ENCODE results near the gene SMG7.
"Not testable (repeated sequence)": the region's sequence is repeated elsewhere in the genome, so short reads cannot be mapped to it uniquely, and the experiment has no call there.

Gene SMG7, protein sequence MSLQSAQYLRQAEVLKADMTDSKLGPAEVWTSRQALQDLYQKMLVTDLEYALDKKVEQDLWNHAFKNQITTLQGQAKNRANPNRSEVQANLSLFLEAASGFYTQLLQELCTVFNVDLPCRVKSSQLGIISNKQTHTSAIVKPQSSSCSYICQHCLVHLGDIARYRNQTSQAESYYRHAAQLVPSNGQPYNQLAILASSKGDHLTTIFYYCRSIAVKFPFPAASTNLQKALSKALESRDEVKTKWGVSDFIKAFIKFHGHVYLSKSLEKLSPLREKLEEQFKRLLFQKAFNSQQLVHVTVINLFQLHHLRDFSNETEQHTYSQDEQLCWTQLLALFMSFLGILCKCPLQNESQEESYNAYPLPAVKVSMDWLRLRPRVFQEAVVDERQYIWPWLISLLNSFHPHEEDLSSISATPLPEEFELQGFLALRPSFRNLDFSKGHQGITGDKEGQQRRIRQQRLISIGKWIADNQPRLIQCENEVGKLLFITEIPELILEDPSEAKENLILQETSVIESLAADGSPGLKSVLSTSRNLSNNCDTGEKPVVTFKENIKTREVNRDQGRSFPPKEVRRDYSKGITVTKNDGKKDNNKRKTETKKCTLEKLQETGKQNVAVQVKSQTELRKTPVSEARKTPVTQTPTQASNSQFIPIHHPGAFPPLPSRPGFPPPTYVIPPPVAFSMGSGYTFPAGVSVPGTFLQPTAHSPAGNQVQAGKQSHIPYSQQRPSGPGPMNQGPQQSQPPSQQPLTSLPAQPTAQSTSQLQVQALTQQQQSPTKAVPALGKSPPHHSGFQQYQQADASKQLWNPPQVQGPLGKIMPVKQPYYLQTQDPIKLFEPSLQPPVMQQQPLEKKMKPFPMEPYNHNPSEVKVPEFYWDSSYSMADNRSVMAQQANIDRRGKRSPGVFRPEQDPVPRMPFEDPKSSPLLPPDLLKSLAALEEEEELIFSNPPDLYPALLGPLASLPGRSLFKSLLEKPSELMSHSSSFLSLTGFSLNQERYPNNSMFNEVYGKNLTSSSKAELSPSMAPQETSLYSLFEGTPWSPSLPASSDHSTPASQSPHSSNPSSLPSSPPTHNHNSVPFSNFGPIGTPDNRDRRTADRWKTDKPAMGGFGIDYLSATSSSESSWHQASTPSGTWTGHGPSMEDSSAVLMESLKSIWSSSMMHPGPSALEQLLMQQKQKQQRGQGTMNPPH

DNA sequence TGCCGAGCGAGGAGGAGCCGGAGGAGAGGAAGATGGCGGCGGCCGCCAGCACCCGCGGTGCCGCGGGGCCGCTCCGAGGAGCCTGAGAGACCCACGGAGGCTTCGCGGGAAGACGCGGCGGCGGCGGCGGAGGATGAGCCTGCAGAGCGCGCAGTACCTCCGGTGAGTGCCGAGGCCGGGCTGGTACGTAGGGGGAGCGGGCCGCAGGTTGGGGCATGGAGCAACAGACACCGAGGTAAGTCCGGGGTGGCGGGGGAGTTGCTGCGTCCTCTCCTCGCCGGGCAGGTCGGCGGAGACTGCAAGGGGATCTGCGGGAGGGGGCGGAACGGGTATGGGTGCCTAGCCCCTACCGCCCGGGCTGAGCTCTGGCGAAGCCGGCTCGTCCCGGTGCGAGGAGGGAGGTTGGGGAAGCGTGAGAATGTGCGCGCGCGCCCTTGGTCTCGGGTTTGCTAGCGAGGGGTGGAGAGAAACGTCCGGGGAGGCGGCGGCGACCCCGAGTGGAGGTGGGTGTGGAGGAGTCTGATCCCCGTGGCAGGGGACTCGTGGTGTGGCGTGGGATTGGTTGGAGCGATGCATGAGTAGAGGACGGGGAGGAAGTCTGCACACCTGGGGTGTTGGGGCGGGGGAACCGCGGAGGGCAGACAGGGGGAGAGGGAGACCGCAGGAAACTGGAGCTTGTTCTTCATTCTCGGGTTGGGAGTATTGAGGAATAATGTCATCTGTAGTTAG, at the start of gene SMG7:
Gene SMG7 (plus strand): TSS at position 12 of the 729 bp plus-strand sequence. CDS start 122 bp downstream, at position 134.
- Histone ChIP-seq H3K27me3 (no peaks in the 10 kb centered on the region), H3K36me3 (no peaks in the 10 kb centered on the region), H3K9ac (peak within 1 kb of the TSS; percentile 99), H3K9me3 (no peaks in the 10 kb centered on the region), H3K4me1 (peaks cover 53% of the 10 kb centered on the region), H3K27ac (peak within 1 kb of the TSS; percentile 100), H3K4me2 (peak within 1 kb of the TSS; percentile 94), H4K20me1 (peaks cover 39% of the 10 kb centered on the region), H3K4me3 (peak within 1 kb of the TSS; percentile 98)
- no peak for TF ChIP-seq Cebpa-rat (IDR thresholded peaks at IDR 0.05)

DNA sequence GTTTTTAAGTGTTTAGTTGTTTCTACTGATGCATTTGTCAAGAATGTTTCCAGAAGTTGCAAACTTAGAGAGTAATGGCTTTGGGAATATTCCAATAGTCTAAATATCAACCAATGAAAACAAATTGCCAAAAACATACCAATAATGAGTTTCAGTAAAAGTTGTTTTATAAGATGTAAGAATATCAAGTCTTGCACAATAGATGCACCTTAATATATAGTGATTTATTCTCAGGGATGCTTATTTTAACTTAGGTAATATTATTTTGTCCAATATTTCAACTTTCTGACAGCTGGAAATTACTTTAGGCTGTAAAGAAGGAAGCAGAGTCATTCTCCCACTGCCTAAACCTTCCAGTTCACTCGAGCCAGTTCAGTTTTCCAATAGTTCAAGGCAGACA, 48.8 kb upstream of the SMG7 start:
- no peaks in the 10 kb centered on the region for H3K36me3 ChIP-seq
- H3K27me3 ChIP-seq, result no peaks in the 10 kb centered on the region
- no peak overlapping the region for H3K4me2 ChIP-seq
- no peak for TF ChIP-seq Cebpa-rat (IDR thresholded peaks at IDR 0.05)
- no peaks in the 10 kb centered on the region for H4K20me1 ChIP-seq
- H3K9ac ChIP-seq, result no peak overlapping the region
- no peak overlapping the region for H3K27ac ChIP-seq
- no peak overlapping the region for H3K4me3 ChIP-seq
- no peaks in the 10 kb centered on the region for H3K4me1 ChIP-seq
- H3K9me3 ChIP-seq, result no peaks in the 10 kb centered on the region

- H3K9me3 ChIP-seq, result peaks cover 5% of the 10 kb centered on the region; the same call in 1 of the 2 replicates
- H3K36me3 ChIP-seq, result no peaks in the 10 kb centered on the region
- no peak overlapping the region for H3K4me3 ChIP-seq
- no peaks in the 10 kb centered on the region for H3K27me3 ChIP-seq
- H3K4me1 ChIP-seq, result no peaks in the 10 kb centered on the region
- no peak overlapping the region for H3K9ac ChIP-seq
- no peak overlapping the region for H3K27ac ChIP-seq
- TF ChIP-seq Cebpa-rat (IDR thresholded peaks at IDR 0.05), result no peak
- no peaks in the 10 kb centered on the region for H4K20me1 ChIP-seq
- no peak overlapping the region for H3K4me2 ChIP-seq
These were observed 47.6 kb upstream of the SMG7 start for GRCh38 chr1:183424691-183425090.

- H3K27ac ChIP-seq, H3K27me3 ChIP-seq, H3K4me2 ChIP-seq, H3K4me3 ChIP-seq, H4K20me1 ChIP-seq, H3K36me3 ChIP-seq, H3K4me1 ChIP-seq, H3K9ac ChIP-seq: not testable (repeated sequence)
- peaks cover 11% of the 10 kb centered on the region; the same call in 1 of the 2 replicates for H3K9me3 ChIP-seq
These were observed 44.7 kb upstream of the SMG7 start for GRCh38 chr1:183427591-183427990.

- no peak overlapping the region for H3K4me3 ChIP-seq
- H3K9me3 ChIP-seq, result peaks cover 11% of the 10 kb centered on the region; the same call in 1 of the 2 replicates
- no peak for TF ChIP-seq Cebpa-rat (IDR thresholded peaks at IDR 0.05)
- no peak overlapping the region for H3K4me2 ChIP-seq
- H3K4me1 ChIP-seq, result no peaks in the 10 kb centered on the region
- no peaks in the 10 kb centered on the region for H3K36me3 ChIP-seq
- no peaks in the 10 kb centered on the region for H4K20me1 ChIP-seq
- H3K9ac ChIP-seq, result no peak overlapping the region
- no peaks in the 10 kb centered on the region for H3K27me3 ChIP-seq
- no peak overlapping the region for H3K27ac ChIP-seq
These were observed 40.3 kb upstream of the SMG7 start for GRCh38 chr1:183431840-183432547.

- Histone ChIP-seq H3K9ac (no peak overlapping the region), H4K20me1 (no peaks in the 10 kb centered on the region), H3K36me3 (no peaks in the 10 kb centered on the region), H3K4me3 (no peak overlapping the region), H3K27ac (no peak overlapping the region), H3K27me3 (no peaks in the 10 kb centered on the region), H3K9me3 (peaks cover 11% of the 10 kb centered on the region; the same call in 1 of the 2 replicates), H3K4me1 (no peaks in the 10 kb centered on the region), H3K4me2 (no peak overlapping the region)
- TF ChIP-seq Cebpa-rat (IDR thresholded peaks at IDR 0.05), result no peak
These were observed 39.8 kb upstream of the SMG7 start for GRCh38 chr1:183432548-183432875.

GRCh38 chr1:183433703-183434102, 38.6 kb upstream of the SMG7 start:
- no peaks in the 10 kb centered on the region for H4K20me1 ChIP-seq
- no peak overlapping the region for H3K4me3 ChIP-seq
- no peak overlapping the region for H3K9ac ChIP-seq
- H3K36me3 ChIP-seq, result no peaks in the 10 kb centered on the region
- H3K27ac ChIP-seq, result no peak overlapping the region
- TF ChIP-seq Cebpa-rat (IDR thresholded peaks at IDR 0.05), result no peak
- no peak overlapping the region for H3K4me2 ChIP-seq
- H3K4me1 ChIP-seq, result no peaks in the 10 kb centered on the region
- H3K27me3 ChIP-seq, result no peaks in the 10 kb centered on the region
- peaks cover 11% of the 10 kb centered on the region; the same call in 1 of the 2 replicates for H3K9me3 ChIP-seq

GRCh38 chr1:183435497-183435896, 36.8 kb upstream of the SMG7 start:
- TF ChIP-seq Cebpa-rat (IDR thresholded peaks at IDR 0.05), result no peak
- H3K9ac ChIP-seq, result no peak overlapping the region
- H3K27me3 ChIP-seq, result no peaks in the 10 kb centered on the region
- no peak overlapping the region for H3K4me2 ChIP-seq
- no peaks in the 10 kb centered on the region for H3K4me1 ChIP-seq
- H3K4me3 ChIP-seq, result no peak overlapping the region
- no peaks in the 10 kb centered on the region for H3K9me3 ChIP-seq
- H3K36me3 ChIP-seq, result no peaks in the 10 kb centered on the region
- H4K20me1 ChIP-seq, result no peaks in the 10 kb centered on the region
- H3K27ac ChIP-seq, result no peak overlapping the region

- TF ChIP-seq Cebpa-rat (IDR thresholded peaks at IDR 0.05), result no peak
- no peaks in the 10 kb centered on the region for H3K27me3 ChIP-seq
- no peak overlapping the region for H3K27ac ChIP-seq
- H3K9ac ChIP-seq, result no peak overlapping the region
- no peak overlapping the region for H3K4me3 ChIP-seq
- H3K4me1 ChIP-seq, result no peaks in the 10 kb centered on the region
- H3K4me2 ChIP-seq, result no peak overlapping the region
- H3K36me3 ChIP-seq, result no peaks in the 10 kb centered on the region
- H4K20me1 ChIP-seq, result no peaks in the 10 kb centered on the region
- H3K9me3 ChIP-seq, result no peaks in the 10 kb centered on the region
These were observed 34.2 kb upstream of the SMG7 start for GRCh38 chr1:183438060-183438459.

Measured in BLaER1 (cell line).